ENCODE data around the gene BAIAP2L2. TPM values are rescaled to one million over a fixed set of nuclear protein-coding genes. Genes with fewer than 3 reads are reported as not detected.
"Not testable (repeated sequence)": the region's sequence is repeated elsewhere in the genome, so short reads cannot be mapped to it uniquely, and the experiment has no call there.

Gene BAIAP2L2
- total RNA-seq, 2 donors from 2014 or later = 0.14 to 5.5 TPM

GRCh38 chr22:38042488-38042790, 68.0 kb downstream of the BAIAP2L2 start:
- Histone ChIP-seq H3K9me3 (no peaks in the 10 kb centered on the region), H3K27ac (no peak overlapping the region), H3K4me1 (replicated peaks) (no peaks in the 10 kb centered on the region), H3K27me3 (replicated peaks; ENCODE audit: insufficient read depth) (no peaks in the 10 kb centered on the region), H3K36me3 (no peaks in the 10 kb centered on the region), H3K4me3 (no peak overlapping the region)
- DNase-seq (ENCODE audit: low spot score) = no peak
- TF ChIP-seq POLR2AphosphoS5 (IDR thresholded peaks at IDR 0.05) (no peak), CTCF (IDR thresholded peaks at IDR 0.05) (no peak), POLR2A (IDR thresholded peaks at IDR 0.05) (no peak)
- WGBS = 65% methylated on average over 1 of the region's 1 CpG
- intact Hi-C loops (cut with DNase I) = no loop called here

GRCh38 chr22:38041760-38042487, 68.6 kb downstream of the BAIAP2L2 start:
- TF ChIP-seq POLR2AphosphoS5 (IDR thresholded peaks at IDR 0.05) (no peak), POLR2A (IDR thresholded peaks at IDR 0.05) (no peak)
- H3K4me3 ChIP-seq = no peak overlapping the region
- intact Hi-C loops (cut with DNase I) = no loop called here
- 83% methylated on average over 5 of the region's 5 CpGs for WGBS
- no peaks in the 10 kb centered on the region for H3K4me1 ChIP-seq (replicated peaks)
- H3K27ac ChIP-seq = no peak overlapping the region
- H3K27me3 ChIP-seq (replicated peaks; ENCODE audit: insufficient read depth) = no peaks in the 10 kb centered on the region
- no peak for DNase-seq (ENCODE audit: low spot score)
- H3K36me3 ChIP-seq = no peaks in the 10 kb centered on the region
- no peaks in the 10 kb centered on the region for H3K9me3 ChIP-seq

GRCh38 chr22:38040953-38041759, 69.3 kb downstream of the BAIAP2L2 start:
- WGBS = 88% methylated on average over 20 of the region's 20 CpGs
- Histone ChIP-seq H3K27ac (no peak overlapping the region), H3K27me3 (replicated peaks; ENCODE audit: insufficient read depth) (no peaks in the 10 kb centered on the region), H3K9me3 (no peaks in the 10 kb centered on the region), H3K36me3 (no peaks in the 10 kb centered on the region), H3K4me1 (replicated peaks) (no peaks in the 10 kb centered on the region), H3K4me3 (no peak overlapping the region)
- TF ChIP-seq POLR2A (IDR thresholded peaks at IDR 0.05) (no peak), POLR2AphosphoS5 (IDR thresholded peaks at IDR 0.05) (no peak), CTCF (IDR thresholded peaks at IDR 0.05) (no peak)
- DNase-seq (ENCODE audit: low spot score) = no peak
- intact Hi-C loops (cut with DNase I) = no loop called here

- DNase-seq (ENCODE audit: low spot score) = no peak
- Histone ChIP-seq H3K36me3 (no peaks in the 10 kb centered on the region), H3K27ac (peak overlapping the region; percentile 64 to 72), H3K4me3 (no peak overlapping the region), H3K4me1 (replicated peaks) (peaks cover 8% of the 10 kb centered on the region), H3K27me3 (replicated peaks; ENCODE audit: insufficient read depth) (no peaks in the 10 kb centered on the region), H3K9me3 (no peaks in the 10 kb centered on the region)
- intact Hi-C loops (cut with DNase I) = no loop called here
- TF ChIP-seq CTCF (IDR thresholded peaks at IDR 0.05) (no peak), POLR2AphosphoS5 (IDR thresholded peaks at IDR 0.05) (no peak), POLR2A (IDR thresholded peaks at IDR 0.05) (no peak)
- WGBS = 51% methylated on average over 26 of the region's 46 CpGs
Observed at GRCh38 chr22:38038890-38039812, 71.3 kb downstream of the BAIAP2L2 start.

- TF ChIP-seq POLR2A (IDR thresholded peaks at IDR 0.05) (no peak), CTCF (IDR thresholded peaks at IDR 0.05) (no peak), POLR2AphosphoS5 (IDR thresholded peaks at IDR 0.05) (no peak)
- Histone ChIP-seq H3K27me3 (replicated peaks; ENCODE audit: insufficient read depth) (no peaks in the 10 kb centered on the region), H3K4me3 (no peak overlapping the region), H3K27ac (peak overlapping the region in 1 of 2 donors; percentile 72), H3K36me3 (no peaks in the 10 kb centered on the region), H3K4me1 (replicated peaks) (peaks cover 11% of the 10 kb centered on the region), H3K9me3 (no peaks in the 10 kb centered on the region)
- intact Hi-C loops (cut with DNase I) = no loop called here
- DNase-seq (ENCODE audit: low spot score) = no peak
- 85% methylated on average over 23 of the region's 23 CpGs for WGBS
Observed at GRCh38 chr22:38038426-38038825, 72.1 kb downstream of the BAIAP2L2 start.

- DNase-seq (ENCODE audit: low spot score); intact Hi-C loops (cut with DNase I); H3K27me3 ChIP-seq (replicated peaks; ENCODE audit: insufficient read depth); H3K4me3 ChIP-seq; H3K36me3 ChIP-seq; H3K9me3 ChIP-seq: not testable (repeated sequence)
- Histone ChIP-seq H3K4me1 (replicated peaks) (peaks cover 11% of the 10 kb centered on the region), H3K27ac (peak overlapping the region in 1 of 2 donors; percentile 72)
- WGBS = 86% methylated on average over 13 of the region's 13 CpGs
Observed at GRCh38 chr22:38037367-38038150, 72.9 kb downstream of the BAIAP2L2 start.

Measured in prostate gland (tissue), 2 donors.